Stomach (tissue), 4 donors: Measurements from ENCODE around the gene DEPDC5.

Source experiments
- CTCF ChIP-seq, 7 experiments: fragments of 450-650 bp in 4 of 7; fragments of 200-600 bp in 3 of 7; sonication (generic) in 3 of 7; IDR thresholded peaks; one replicate each; pipeline ENCODE4 v1.5.1; 2016 to 2019; ENCODE audit warnings: antibody characterized with exemption in 7 of 7, control low read depth in 2 of 7, mild to moderate bottlenecking in 1 of 7
- POLR2A ChIP-seq, 4 donors: fragments of 450-650 bp; IDR thresholded peaks; one replicate each; pipeline ENCODE4 v1.6.1; 2016; ENCODE audit warnings: antibody characterized with exemption in 4 of 4, control low read depth in 2 of 4, mild to moderate bottlenecking in 1 of 4, moderate library complexity in 1 of 4

- no peak for TF ChIP-seq CTCF (IDR thresholded peaks at IDR 0.05)
- TF ChIP-seq POLR2A (IDR thresholded peaks at IDR 0.05), result no peak
Observed at GRCh38 chr22:31806751-31807150, 52.9 kb downstream of the DEPDC5 start.
